T-helper 2 cell (primary cell): ENCODE results near the gene RSPO1.
"Not testable (repeated sequence)": the region's sequence is repeated elsewhere in the genome, so short reads cannot be mapped to it uniquely, and the experiment has no call there.

Experiments
- DNase-seq, 5 experiments: peaks; one replicate each; pipeline versions ENCODE4 v3.0.0 to v3.0.0-alpha.2; 2012 to 2022

Gene RSPO1

DNA sequence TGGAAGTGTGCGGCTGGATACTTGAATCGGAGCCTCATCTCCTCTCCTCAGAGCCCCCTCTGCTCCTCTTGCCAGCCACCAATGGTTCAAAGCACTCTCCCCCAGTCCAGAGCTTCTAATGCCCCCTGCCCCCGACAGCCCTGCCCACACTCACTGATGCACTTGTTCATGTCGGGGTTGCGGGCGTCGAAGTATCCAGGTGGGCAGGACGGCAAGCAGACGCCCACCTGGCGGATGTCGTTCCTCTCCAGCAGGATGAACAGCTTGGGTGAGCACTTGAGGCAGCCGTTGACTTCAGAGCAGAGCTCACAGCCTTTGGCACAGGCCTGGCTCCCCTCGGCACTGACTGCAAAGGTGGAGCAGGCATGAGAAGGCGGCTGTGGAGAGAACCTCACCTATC is 18.4 kb downstream of the RSPO1 start:
- DNase-seq = no peak

- DNase-seq = no peak
Measured at GRCh38 chr1:37614105-37614504, 20.6 kb downstream of the RSPO1 start.

DNA sequence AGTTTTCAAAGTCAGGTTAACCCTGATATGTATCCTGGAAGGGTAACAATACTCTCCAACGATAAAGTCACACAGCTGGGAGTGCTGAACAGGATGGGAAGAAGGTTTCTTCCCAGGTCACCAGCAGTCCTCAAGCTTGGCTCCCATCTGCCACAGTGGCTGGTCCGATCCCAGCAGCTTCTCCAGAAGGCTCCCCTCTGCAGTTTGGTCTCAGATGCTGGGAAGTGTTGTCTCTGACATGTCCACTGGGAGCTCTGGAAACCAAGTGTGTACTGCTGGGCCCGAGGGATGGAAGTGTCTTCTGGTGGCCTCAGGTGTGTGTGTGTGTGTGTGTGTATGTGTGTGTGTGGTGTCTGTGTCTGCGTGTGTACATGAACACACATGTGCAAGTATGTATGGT is 22.5 kb downstream of the RSPO1 start:
- no peak for DNase-seq

- DNase-seq = no peak
Measured at GRCh38 chr1:37609994-37610393, 24.7 kb downstream of the RSPO1 start.

- DNase-seq = no peak
Measured at GRCh38 chr1:37609002-37609401, 25.7 kb downstream of the RSPO1 start.

DNA sequence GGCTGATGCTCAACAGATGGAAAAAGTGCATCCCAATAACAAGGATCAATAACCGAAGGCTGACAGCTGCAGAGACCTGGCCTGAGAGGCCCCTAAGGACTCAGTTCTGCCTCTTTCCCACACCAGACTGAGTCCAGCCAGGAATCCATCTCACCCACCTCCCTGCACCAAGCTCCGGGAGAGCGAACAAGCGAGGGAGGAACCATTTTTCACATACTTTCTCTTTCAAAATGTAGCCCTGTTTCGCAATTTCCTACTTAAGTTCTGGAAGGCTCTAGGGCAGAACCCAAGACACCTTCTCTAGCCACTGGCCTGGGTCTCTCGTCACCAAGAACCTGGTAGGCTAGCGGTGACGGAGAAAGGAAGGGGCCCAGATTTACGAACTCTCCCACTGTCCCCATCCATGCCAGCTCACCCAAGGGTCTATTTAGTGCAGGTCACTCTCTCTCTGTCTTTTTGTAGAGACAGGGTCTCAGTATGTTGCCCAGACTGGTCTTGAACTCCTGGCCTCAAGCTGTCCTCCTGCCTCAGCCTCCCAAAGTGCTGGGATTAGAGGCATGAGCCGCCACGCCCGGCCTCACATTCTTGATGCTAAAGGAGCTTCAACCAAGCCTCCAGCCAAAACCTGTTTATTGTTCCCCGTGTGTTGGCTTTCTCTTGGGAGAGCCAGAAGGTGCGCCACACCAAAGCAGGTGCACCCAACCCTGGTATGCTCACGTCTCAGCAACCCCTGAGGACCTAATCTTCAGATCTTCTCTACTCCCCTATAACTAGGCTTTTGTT is 28.0 kb downstream of the RSPO1 start:
- no peak for DNase-seq

GRCh38 chr1:37605806-37606474 is 28.8 kb downstream of the RSPO1 start:
- DNase-seq = no peak

GRCh38 chr1:37605061-37605650 is 29.5 kb downstream of the RSPO1 start:
- no peak for DNase-seq

GRCh38 chr1:37602750-37603694 is 31.7 kb downstream of the RSPO1 start:
- DNase-seq = peak in 3 of 5 experiments; percentile 4 to 48 (median 21)

- no peak for DNase-seq
Measured at GRCh38 chr1:37601441-37601840, 33.3 kb downstream of the RSPO1 start.

GRCh38 chr1:37599940-37600339 is 34.8 kb downstream of the RSPO1 start:
- DNase-seq = no peak

- DNase-seq = no peak
Measured at GRCh38 chr1:37596182-37596667, 38.5 kb downstream of the RSPO1 start.

- DNase-seq = peak; percentile 88 to 97 (median 94)
Measured at GRCh38 chr1:37595440-37596181, 39.1 kb downstream of the RSPO1 start, which contains the start of gene GNL2. Gene GNL2 (minus strand): TSS chr1:37595937. CDS start chr1:37595822, 115 bp downstream.

DNA sequence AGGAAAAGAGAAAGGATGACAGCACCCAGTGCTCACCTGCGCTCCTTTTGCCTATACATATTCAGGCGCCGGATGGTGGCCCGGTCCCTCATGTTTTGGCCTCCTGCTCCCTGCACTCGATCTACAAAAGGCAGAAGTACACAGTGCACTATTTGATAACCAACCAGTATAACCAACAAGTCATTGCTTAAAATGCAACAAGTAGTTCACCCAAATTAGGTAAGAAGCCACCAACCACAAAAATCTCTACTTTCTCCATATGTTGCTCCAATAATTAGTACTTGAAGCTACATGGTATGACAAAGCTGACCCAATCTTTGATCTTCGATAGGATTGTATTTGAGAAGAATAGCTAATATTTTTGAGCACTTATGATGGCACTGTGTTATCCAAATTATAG is 41.0 kb downstream of the RSPO1 start:
- no peak for DNase-seq

- peak in 1 of 5 experiments; percentile 38 for DNase-seq
Measured at GRCh38 chr1:37588939-37589338, 45.8 kb downstream of the RSPO1 start.

DNA sequence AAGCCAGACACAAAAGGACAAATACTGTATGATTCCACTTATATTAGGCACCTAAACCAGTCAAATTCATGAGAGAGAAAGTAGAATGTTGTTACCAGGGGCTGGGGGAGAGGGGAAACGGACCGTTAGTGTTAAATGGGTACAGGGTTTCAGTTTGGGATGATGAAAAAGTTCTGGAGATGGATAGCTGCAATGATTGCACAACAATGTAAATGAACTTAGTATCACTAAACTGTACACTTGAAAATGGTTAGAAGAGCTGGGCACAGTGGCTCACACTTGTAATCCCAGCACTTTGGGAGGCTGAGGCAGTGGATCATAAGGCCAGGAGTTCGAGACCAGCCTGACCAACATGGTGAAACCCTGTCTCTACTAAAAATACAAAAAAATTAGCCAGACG is 50.1 kb downstream of the RSPO1 start:
- not testable (repeated sequence) for DNase-seq

GRCh38 chr1:37575692-37576091 is 59.0 kb downstream of the RSPO1 start:
- no peak for DNase-seq

GRCh38 chr1:37574834-37575480 is 59.7 kb downstream of the RSPO1 start:
- peak in 1 of 5 experiments; percentile 82 for DNase-seq

DNA sequence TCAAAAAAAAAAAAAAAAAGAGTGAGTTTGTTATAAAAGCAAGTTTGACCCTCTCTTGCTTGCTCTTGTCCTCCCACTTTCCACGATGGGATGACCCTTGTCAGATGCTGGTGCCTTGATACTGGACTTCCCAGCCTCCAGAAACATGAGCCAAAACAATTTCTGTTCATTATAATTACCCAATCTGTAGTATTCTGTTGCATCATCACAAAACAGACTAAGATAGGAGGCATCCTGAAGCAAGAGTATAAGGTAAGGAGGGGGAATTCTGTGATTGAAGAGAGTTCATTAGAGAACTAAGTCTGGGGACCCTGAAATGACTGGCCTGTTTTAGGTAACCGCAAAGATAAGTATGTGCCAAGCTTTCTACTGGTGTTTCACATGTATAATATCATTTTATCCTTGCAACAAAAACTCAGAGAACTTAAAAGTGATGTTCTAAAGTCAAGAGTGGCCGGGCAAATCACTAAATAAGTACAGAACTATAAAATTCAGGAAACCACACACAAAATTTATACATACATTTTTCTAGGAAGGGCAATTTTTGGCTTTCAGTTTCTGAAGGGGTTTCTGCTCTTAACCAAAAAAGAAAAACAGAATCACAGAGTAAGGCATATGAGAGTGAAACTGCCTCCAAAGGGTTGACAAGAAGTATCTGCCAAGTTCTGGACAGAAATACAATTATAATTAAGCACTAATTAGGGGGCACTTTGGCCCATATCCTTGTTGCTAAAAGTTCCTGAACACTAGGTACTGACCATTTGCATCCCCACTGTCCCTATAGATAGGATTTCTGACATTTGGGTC is 64.0 kb downstream of the RSPO1 start:
- peak in 1 of 5 experiments; percentile 64 for DNase-seq

DNA sequence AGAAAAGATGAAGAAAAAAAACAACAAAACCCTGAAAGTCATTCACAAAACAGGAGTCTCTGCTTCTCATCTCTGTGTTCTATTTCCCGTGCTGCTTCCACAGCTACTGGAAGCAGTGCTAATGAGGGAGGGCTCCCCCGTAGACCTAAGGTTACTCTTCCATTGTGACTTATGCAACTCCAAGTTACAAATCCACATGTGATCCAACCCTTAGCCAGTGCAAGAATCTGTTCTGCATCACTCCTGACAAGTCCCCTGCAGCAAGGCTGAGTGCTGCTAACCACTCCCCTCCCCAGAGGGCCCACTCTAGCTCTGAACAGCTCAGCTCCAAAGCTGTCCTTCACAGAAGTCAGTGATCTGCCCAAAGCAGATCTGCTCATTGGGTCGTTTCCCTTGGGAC is 67.7 kb downstream of the RSPO1 start:
- no peak for DNase-seq
